A549 (cell line): ENCODE measurements around the gene ABCB4. TPM values are rescaled to one million over a fixed set of nuclear protein-coding genes. Genes with fewer than 3 reads are reported as not detected.

Experiments used
- ATAC-seq, 2 experiments: fragments of 200-7000 bp in 1 of 2; fragments of >200 bp in 1 of 2; cut with Nextera tagmentation in 1 of 2; cut with Tn5 transposase in 1 of 2; 3 replicates each; pipeline versions ENCODE4 v1.8.0 to v1.9.1; 2018 to 2020; ENCODE audit warnings: mild to moderate bottlenecking in 1 of 2, moderate library complexity in 1 of 2
- CTCF ChIA-PET: fragments of 300-600 bp; sonication (Branson Sonifier 250); formaldehyde crosslinking; extraction: SDS; loops from one replicate; lab custom pipeline; 2021; ENCODE audit warnings: antibody characterized with exemption, inconsistent platforms; lab: Yijun Ruan, JAX
- POLR2A ChIA-PET: fragments of 350-600 bp; formaldehyde crosslinking; extraction: SDS; loops from one replicate; lab custom pipeline; 2021; ENCODE audit warnings: antibody characterized with exemption, inconsistent platforms; lab: Yijun Ruan, JAX
- DNase-seq, 2 experiments: peaks; one replicate each; pipeline versions ENCODE4 v3.0.0 to v3.0.0-alpha.2; 2011 to 2016; ENCODE audit warnings: low read depth in 1 of 2, low spot score in 1 of 2
- FAIRE-seq: peaks from 2 replicates; lab custom pipeline; 2011; peaks lifted over from hg19 to GRCh38; lab: Jason Lieb, UNC
- H3K27ac ChIP-seq, 2 experiments: fragments of >200 bp; sonication (Bioruptor Twin); formaldehyde crosslinking; 3 replicates each; pipeline ENCODE4 v1.5.1; 2016 to 2017
- H3K4me1 ChIP-seq: fragments of >200 bp; sonication (Bioruptor Twin); formaldehyde crosslinking; 3 replicates; pipeline ENCODE4 v1.6.1; 2016
- H3K4me2 ChIP-seq: fragments of >200 bp; sonication (Bioruptor Twin); formaldehyde crosslinking; 3 replicates; pipeline ENCODE4 v1.6.1; 2016
- H3K4me3 ChIP-seq: fragments of >200 bp; sonication (Bioruptor Twin); formaldehyde crosslinking; 3 replicates; pipeline ENCODE4 v1.5.1; 2016
- H3K9me3 ChIP-seq: fragments of >200 bp; sonication (Bioruptor Twin); formaldehyde crosslinking; 3 replicates; pipeline ENCODE4 v1.6.1; 2016
- ATOH8 ChIP-seq: fragments of 250-450 bp; sonication (Bioruptor Pico); IDR thresholded peaks from 2 replicates; pipeline ENCODE4 v1.5.0; 2020; ENCODE audit warnings: low read depth, mild to moderate bottlenecking, moderate library complexity
- CBX2 ChIP-seq: fragments of 200-600 bp; sonication (generic); IDR thresholded peaks from 2 replicates; pipeline ENCODE4 v1.6.1; 2016; ENCODE audit warnings: low read depth, mild to moderate bottlenecking, borderline replicate concordance
- CBX8 ChIP-seq: fragments of 200-600 bp; sonication (generic); IDR thresholded peaks from 2 replicates; pipeline ENCODE4 v1.6.1; 2016
- CEBPB ChIP-seq, 2 experiments: fragments of >200 bp in 1 of 2; sonication (Bioruptor Twin) in 1 of 2; formaldehyde crosslinking in 1 of 2; IDR thresholded peaks; 2 replicates each; pipeline ENCODE4 v1.6.1; 2012 to 2016
- CHD4 ChIP-seq: fragments of 200-600 bp; sonication (generic); IDR thresholded peaks from 2 replicates; pipeline ENCODE4 v1.6.1; 2016; ENCODE audit warnings: antibody characterized with exemption, mild to moderate bottlenecking, borderline replicate concordance
- ELK1 ChIP-seq: fragments of 150-350 bp; IDR thresholded peaks from 2 replicates; pipeline ENCODE4 v1.6.1; 2014; ENCODE audit warnings: low read depth, mild to moderate bottlenecking, low read length
- FOSB ChIP-seq: fragments of 250-450 bp; sonication (Bioruptor Pico); IDR thresholded peaks from 2 replicates; pipeline ENCODE4 v1.5.0; 2020; ENCODE audit warnings: mild to moderate bottlenecking, moderate library complexity
- HES2 ChIP-seq: fragments of >200 bp; sonication (Bioruptor Twin); formaldehyde crosslinking; IDR thresholded peaks from 2 replicates; pipeline ENCODE4 v1.6.1; 2016
- HMGXB4 ChIP-seq: fragments of 250-450 bp; sonication (Bioruptor Pico); IDR thresholded peaks from 2 replicates; pipeline ENCODE4 v1.5.0; 2021; ENCODE audit warnings: mild to moderate bottlenecking, moderate library complexity, borderline replicate concordance
- HOXA7 ChIP-seq: fragments of 250-450 bp; sonication (Bioruptor Pico); IDR thresholded peaks from 2 replicates; pipeline ENCODE4 v1.5.0; 2020; ENCODE audit warnings: mild to moderate bottlenecking, moderate library complexity
- HOXB13 ChIP-seq: fragments of 250-450 bp; sonication (Bioruptor Pico); IDR thresholded peaks from 2 replicates; pipeline ENCODE4 v1.5.0; 2020; ENCODE audit warnings: low read depth, mild to moderate bottlenecking, moderate library complexity
- JUNB ChIP-seq: fragments of >200 bp; sonication (Bioruptor Twin); formaldehyde crosslinking; IDR thresholded peaks from 2 replicates; pipeline ENCODE4 v1.6.1; 2016
- KDM5A ChIP-seq: fragments of 200-600 bp; sonication (generic); IDR thresholded peaks from 2 replicates; pipeline ENCODE4 v1.6.1; 2016; ENCODE audit warnings: antibody characterized with exemption, mild to moderate bottlenecking
- MAFK ChIP-seq: fragments of 450-650 bp; IDR thresholded peaks from 2 replicates; pipeline ENCODE4 v1.6.1; 2014; ENCODE audit not compliant: partially characterized antibody
- NPAS2 ChIP-seq: fragments of 250-450 bp; sonication (Bioruptor Pico); IDR thresholded peaks from 2 replicates; pipeline ENCODE4 v1.8.0; 2022; ENCODE audit warnings: mild to moderate bottlenecking, moderate library complexity, borderline replicate concordance
- NR3C1 ChIP-seq: fragments of >200 bp; sonication (Bioruptor Twin); formaldehyde crosslinking; IDR thresholded peaks from 3 replicates; pipeline ENCODE4 v1.6.1; 2017
- PBX3 ChIP-seq: IDR thresholded peaks from 2 replicates; pipeline ENCODE4 v1.6.1; 2012
- PHF8 ChIP-seq: fragments of 200-600 bp; sonication (generic); IDR thresholded peaks from 2 replicates; pipeline ENCODE4 v1.6.1; 2016; ENCODE audit warnings: low read depth, mild to moderate bottlenecking, antibody characterized with exemption, moderate library complexity, borderline replicate concordance
- RARB ChIP-seq: fragments of 250-450 bp; sonication (Bioruptor Pico); IDR thresholded peaks from 2 replicates; pipeline ENCODE4 v1.8.0; 2021; ENCODE audit warnings: mild to moderate bottlenecking, moderate library complexity
- REST ChIP-seq: fragments of 200-600 bp; sonication (generic); IDR thresholded peaks from 2 replicates; pipeline ENCODE4 v1.6.1; 2016; ENCODE audit warnings: antibody characterized with exemption, mild to moderate bottlenecking, moderate library complexity
- RNF2 ChIP-seq: fragments of 200-600 bp; sonication (generic); IDR thresholded peaks from 2 replicates; pipeline ENCODE4 v1.6.1; 2016; ENCODE audit warnings: low read depth, mild to moderate bottlenecking, antibody characterized with exemption, moderate library complexity, borderline replicate concordance
- SREBF2 ChIP-seq: fragments of 450-650 bp; IDR thresholded peaks from 2 replicates; pipeline ENCODE4 v1.6.1; 2014; ENCODE audit warnings: mild to moderate bottlenecking, moderate library complexity
- TFCP2L1 ChIP-seq: fragments of 250-450 bp; sonication (Bioruptor Pico); IDR thresholded peaks from 2 replicates; pipeline ENCODE4 v1.5.0; 2021; ENCODE audit warnings: mild to moderate bottlenecking
- TP53 ChIP-seq: fragments of 250-450 bp; sonication (Bioruptor Pico); IDR thresholded peaks from 2 replicates; pipeline ENCODE4 v1.5.0; 2021; ENCODE audit warnings: mild to moderate bottlenecking, moderate library complexity
- USF2 ChIP-seq: fragments of 450-650 bp; IDR thresholded peaks from 2 replicates; pipeline ENCODE4 v1.6.1; 2014; ENCODE audit warnings: antibody characterized with exemption
- ZSCAN20 ChIP-seq: fragments of 250-450 bp; sonication (Bioruptor Pico); IDR thresholded peaks from 2 replicates; pipeline ENCODE4 v1.8.0; 2022; ENCODE audit warnings: mild to moderate bottlenecking, moderate library complexity
- WGBS: methylation state at CpG from one replicate; pipeline ENCODE4 v1.1.6; 2017; ENCODE audit errors: missing lambda C conversion rate; 5-methylcytosine and 5-hydroxymethylcytosine counted together
- polyA plus RNA-seq, 4 experiments: library from polyadenylated mRNA; depleted of rRNA in 3 of 4; stranded (reverse); fragments of >200 nt; fragmentation: RNase III in 1 of 4; extraction: RNeasy Plus Mini Kit Qiagen cat#74134 plus additional on column Dnase treatment in 1 of 4; gene quantifications; 2 replicates in 3 of 4; 3 replicates in 1 of 4; pipeline ENCODE4 v1.2.3, GENCODE V29; 2011 to 2017

ABCB4 gene
- polyA plus RNA-seq, 2 of the 4 experiments (the other 2 are of a cell fraction): 0.12 TPM; not detected in 1

- ChIA-PET POLR2A (no interaction called here), CTCF (no interaction called here)
- TF ChIP-seq HOXB13 (CRISPR knock-in tag) (no peak), CHD4 (no peak), PHF8 (no peak), HES2 (no peak), RNF2 (no peak), USF2 (no peak), FOSB (CRISPR knock-in tag) (no peak), NPAS2 (no peak), HMGXB4 (CRISPR knock-in tag) (no peak), TFCP2L1 (CRISPR knock-in tag) (no peak)
- FAIRE-seq (no peak), DNase-seq (no peak), ATAC-seq (no peak)
- Histone ChIP-seq H3K4me1 (0 out of 3 replicates have a peak, but pooled peaks cover 5% of the 10 kb centered on the region), H3K9me3 (no peaks in the 10 kb centered on the region), H3K4me3 (no peak overlapping the region), H3K4me2 (no peak overlapping the region), H3K27ac (no peak overlapping the region)
- 41% methylated on average over 2 of the region's 2 CpGs for whole genome bisulfite sequencing
These were observed 4.5 kb upstream of the ABCB4 start for GRCh38 chr7:87479951-87480350.

- ATAC-seq (no peak), FAIRE-seq (no peak)
- CTCF ChIA-PET: no interaction called here
These were observed 688 bp upstream of the ABCB4 start for GRCh38 chr7:87476179-87476557.

More at GRCh38 chr7:87476179-87476557, 688 bp upstream of the ABCB4 start:
- H3K27ac ChIP-seq: no peak overlapping the region
- 0 out of 3 replicates have a peak, but pooled peaks cover 5% of the 10 kb centered on the region for H3K4me1 ChIP-seq
- POLR2A ChIA-PET: no interaction called here
- WGBS: 91% methylated on average over 8 of the region's 8 CpGs
- H3K4me2 ChIP-seq: no peak overlapping the region; the same call in 2 of the 3 replicates
- no peak for TF ChIP-seq HOXA7
- no peak for TF ChIP-seq CBX8
- no peak for TF ChIP-seq TP53 (CRISPR knock-in tag)
- no peak for TF ChIP-seq PBX3
- TF ChIP-seq REST: no peak
- TF ChIP-seq MAFK: no peak
- no peak for TF ChIP-seq JUNB
- TF ChIP-seq RARB: no peak
- TF ChIP-seq HOXB13 (CRISPR knock-in tag): no peak
- TF ChIP-seq CEBPB (IDR thresholded peaks at IDR 0.05): no peak
- no peak for TF ChIP-seq KDM5A
- TF ChIP-seq CBX2: no peak
- no peak for TF ChIP-seq RNF2
- no peak for TF ChIP-seq SREBF2
- no peak for TF ChIP-seq NR3C1
- TF ChIP-seq HMGXB4 (CRISPR knock-in tag): no peak
- no peak for TF ChIP-seq ATOH8
- no peak for TF ChIP-seq ELK1
- TF ChIP-seq ZSCAN20 (CRISPR knock-in tag): no peak
- DNase-seq: no peak
- no peak overlapping the region for H3K4me3 ChIP-seq
- no peaks in the 10 kb centered on the region for H3K9me3 ChIP-seq
